Peyer's patch (tissue), 4 donors: ENCODE results near the gene MIA.

ENCODE experiments used
- CTCF ChIP-seq, 6 experiments: fragments of 450-650 bp in 4 of 6; fragments of 200-600 bp in 2 of 6; sonication (generic) in 1 of 6; IDR thresholded peaks; one replicate each; pipeline ENCODE4 v1.5.1; 2017 to 2019; ENCODE audit warnings: antibody characterized with exemption in 6 of 6, mild to moderate bottlenecking in 3 of 6, moderate library complexity in 1 of 6
- POLR2A ChIP-seq, 2 donors: fragments of 450-650 bp; IDR thresholded peaks; one replicate each; pipeline ENCODE4 v1.5.1; 2017; ENCODE audit warnings: antibody characterized with exemption in 2 of 2, mild to moderate bottlenecking in 2 of 2, moderate library complexity in 2 of 2

- TF ChIP-seq CTCF (IDR thresholded peaks at IDR 0.05) (no peak), POLR2A (IDR thresholded peaks at IDR 0.05) (no peak)
These were observed 36.1 kb upstream of the MIA start for GRCh38 chr19:40739030-40739839.
